NOMO-1 (cell line): Measurements from ENCODE around the gene SLC39A3.
"Not testable (repeated sequence)": the region's sequence is repeated elsewhere in the genome, so short reads cannot be mapped to it uniquely, and the experiment has no call there.

Source experiments
- DNase-seq, 2 experiments: peaks; one replicate each; lab custom pipeline; 2025; ENCODE audit not compliant: unreplicated experiment in 2 of 2; lab: John Stamatoyannopoulos, UW

Gene SLC39A3

DNA sequence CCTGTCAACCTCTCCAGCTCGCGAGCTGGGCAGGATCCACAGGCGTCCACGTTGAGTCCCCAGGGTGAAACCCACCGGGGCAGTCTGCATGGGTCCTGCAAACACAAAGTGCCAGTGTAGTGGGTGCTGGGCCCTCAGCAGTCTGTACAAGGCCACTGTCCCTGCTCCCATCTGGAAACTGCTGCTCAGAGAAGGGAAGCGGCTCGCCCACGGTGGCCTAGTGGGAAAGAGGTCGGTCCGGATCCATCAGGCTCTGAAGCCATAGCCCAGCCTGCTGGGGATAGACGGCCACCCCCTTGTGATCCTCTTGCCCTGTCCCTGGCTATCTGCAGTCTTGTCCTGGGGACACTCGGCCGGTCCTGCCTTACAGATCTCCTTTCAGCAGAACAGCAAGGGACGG is 16.1 kb downstream of the SLC39A3 start:
- DNase-seq = no peak

DNA sequence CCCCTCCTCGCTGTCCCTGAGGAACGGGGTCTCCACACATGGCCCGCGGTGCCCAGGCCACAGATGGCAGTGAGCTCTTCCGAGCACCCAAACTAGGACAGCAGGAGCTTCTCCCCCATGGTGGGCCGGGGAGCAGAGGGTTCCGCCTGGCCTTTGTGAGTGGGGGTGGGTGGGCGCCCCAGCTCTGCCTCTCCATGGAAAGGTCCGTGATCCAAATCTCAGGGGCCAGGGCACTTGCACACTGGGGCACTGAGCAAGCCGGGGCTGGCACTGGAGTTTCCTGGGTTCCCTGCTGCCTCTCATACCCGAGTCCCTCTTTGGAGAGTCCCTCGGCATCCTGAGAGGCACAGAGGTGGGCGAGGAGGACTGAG is 16.5 kb downstream of the SLC39A3 start:
- no peak for DNase-seq

DNA sequence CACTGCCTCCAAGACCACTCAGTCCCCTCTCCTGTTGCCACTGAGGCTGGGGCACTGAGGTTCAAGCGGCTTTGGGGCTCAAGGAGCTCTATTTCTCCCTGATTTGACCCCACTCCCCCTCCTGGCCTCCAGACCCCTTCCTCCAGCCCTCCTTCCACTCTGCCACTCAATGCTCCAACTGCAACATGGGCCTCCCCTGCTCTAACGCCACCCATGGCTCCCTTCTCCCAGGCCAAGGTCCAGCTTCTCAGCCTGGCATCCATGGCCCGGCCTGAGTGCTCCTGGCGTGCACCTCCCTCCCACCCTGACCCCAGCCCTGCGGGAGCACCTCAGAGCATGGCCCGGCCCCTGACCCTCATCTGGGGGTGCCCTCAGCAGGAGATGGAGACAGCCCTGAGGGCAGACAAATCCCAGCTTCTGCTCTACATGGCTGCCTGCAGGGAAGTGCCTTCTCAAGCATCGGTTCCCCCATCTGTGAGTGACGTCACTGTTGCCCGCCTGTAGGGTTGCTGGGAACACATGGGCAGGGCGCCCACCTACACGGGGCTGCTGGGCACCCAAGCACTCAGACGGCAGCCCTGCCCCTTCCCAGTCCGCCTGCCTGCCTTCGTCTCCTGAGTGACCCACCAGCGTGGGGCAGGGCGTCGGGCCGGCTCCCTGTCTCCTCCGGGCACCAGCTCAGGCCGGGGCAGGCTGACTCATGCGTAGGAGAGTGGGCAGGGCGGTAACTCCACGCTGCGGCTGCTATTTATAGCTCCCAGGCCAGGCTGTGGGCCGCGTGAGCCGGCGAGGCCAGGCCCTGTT is 17.1 kb downstream of the SLC39A3 start:
- DNase-seq = peak; percentile 62 to 65

DNA sequence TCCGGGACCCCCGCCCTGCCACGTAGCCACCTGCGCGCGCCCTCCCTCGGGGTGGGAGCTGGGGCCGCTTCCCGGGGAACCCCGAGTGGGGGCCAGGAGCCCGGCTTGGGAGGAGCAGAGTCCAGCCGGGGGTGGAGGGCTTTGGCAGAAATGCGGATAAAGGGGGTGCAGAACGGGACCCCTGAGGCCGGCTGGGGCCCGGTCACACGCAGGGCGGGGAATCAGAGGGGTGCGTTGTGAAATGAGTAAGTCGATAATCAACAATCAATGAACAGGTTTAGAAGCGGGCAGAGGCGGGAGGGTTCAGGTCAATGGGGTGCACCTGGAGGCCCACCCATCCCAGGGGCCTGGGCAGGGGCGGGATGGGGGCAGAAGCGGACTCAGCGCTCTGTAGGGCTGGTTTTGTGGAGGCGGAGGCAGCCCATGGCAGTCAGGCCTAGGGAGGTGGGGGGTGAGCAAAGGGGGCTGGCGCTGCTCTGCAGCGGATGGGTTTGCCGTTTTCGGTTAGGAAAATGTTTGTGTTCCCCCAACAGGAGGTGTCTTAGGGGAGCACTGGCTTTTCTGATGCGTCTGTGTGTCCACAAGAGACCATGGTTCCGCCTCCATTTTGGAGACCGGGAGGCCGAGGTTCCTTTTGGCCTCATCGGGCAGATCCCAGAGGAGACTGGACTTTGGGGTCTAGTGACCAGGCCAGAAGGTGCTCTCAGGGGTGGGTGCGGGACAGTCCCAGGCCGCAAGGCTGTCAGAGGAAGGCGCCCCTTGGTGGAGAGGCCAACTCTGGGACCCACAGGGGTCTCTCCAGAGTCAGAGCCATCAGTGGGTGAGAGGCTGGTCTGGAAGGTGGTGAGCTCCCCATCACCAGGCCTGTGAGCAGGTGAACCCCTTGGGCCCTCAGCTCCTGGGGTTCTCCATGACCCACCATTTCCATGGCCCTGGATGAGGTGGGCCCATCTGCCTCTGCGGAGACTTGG is 18.0 kb downstream of the SLC39A3 start:
- no peak for DNase-seq

DNA sequence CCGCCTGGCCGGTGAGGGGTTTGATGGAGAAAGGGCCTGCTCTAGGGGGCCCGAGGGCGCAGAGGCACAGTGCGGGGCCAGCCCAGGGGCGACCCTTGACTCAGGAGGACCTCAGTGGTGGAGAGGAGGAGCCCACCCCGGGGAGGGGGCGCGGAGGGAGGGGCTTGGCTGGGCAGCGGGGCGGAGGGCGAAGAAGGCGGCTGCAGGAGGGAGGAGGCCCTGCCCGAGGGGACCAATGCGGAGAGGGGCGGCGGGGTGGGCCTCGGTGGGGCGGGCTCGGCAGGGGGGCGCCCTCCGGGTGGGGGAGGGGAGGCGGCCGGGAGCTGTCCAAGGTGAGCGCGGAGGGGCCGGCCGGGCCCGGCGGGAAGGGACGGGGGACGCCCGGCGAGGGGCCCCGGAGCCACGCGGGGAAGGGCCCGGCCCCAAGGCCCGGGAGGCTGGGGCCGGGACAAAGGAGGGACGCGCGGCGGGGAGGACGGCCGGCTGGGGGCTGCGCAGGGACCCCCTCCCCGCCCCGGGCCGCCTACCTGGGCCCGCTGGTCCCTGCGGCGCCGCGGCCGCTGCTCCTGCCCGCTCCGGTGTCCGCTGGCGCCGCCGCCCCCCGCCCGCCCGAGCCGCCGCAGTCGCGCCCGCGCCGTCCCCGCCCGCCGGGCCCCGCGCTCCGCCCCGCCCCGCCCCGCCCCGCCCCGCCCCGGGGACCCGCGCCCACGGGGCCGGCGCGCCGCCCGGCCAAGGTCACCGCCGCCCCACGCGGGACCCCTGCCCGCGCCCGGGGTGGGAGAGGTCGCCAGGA is 18.8 kb downstream of the SLC39A3 start, which contains the start of gene DIRAS1:
Gene DIRAS1 (minus strand): TSS at position 596 of the 793 bp plus-strand sequence. CDS start 3,566 bp downstream, outside the sequence.
- DNase-seq = no peak

DNA sequence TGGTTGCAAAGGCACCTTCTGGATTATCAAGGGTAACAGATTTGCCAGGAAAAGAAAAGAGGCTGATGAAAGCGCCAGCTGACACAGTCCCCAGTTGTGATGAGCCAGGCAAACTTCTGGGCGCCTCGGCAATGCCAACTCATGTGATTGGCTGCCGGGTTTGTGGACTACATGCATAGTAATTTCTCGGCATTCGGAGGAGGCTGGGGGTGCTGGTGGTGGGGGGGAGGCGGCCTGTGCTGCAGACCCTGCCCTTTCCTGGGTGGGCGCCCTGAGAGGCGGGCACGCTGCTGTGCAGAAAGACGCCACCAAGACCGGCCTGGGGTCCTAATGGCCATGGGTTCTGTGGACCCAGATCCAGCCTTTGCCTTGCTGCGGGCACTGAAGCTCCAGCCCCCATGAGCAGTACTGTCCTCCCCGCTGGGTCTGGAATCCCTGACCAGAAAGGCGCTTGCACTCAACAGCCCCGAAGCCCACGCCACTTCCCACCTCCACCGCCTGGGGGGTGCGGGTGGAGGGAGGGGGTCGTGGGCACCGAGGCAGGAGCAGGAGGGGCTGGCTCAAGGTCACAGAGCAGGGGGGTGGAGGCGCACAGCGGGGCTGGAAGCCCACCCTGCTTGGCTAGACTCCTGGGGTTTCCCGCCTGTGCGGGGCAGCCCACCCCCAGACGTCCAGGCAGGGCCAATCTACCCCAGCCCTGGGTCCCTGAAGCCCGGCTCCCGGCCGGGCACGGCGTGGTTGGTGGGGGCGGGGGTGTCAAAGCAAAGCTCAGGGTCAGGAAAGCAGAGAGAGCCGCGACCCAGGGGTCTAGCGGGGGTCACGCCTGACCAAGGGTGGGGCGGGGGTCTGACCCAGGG is 19.7 kb downstream of the SLC39A3 start:
- DNase-seq = no peak

DNA sequence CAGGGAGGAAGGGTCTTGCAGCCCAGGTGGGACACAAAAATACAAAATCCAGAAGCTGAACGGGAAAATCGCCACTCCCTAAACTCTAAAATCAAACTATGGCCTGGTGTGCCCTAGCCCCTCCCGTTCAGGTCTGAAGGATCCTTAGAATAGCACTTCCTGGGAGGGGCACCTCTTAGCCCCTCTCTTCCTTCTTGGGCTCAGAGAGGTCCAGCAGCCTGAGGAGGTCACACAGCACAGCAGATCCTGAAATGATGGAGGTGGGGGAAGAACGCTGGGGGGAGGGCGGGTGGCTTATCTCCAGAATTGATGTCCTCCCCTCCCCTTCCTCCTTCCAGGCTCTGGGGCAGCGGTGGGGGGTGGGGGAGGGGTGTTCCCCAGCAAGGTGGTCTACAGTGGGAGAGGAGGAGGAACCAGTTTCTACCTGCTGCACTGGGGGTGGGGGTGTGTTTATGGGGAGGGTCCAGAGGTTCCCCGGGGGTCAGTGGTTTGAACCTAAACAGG is 20.5 kb downstream of the SLC39A3 start:
- DNase-seq = no peak

DNA sequence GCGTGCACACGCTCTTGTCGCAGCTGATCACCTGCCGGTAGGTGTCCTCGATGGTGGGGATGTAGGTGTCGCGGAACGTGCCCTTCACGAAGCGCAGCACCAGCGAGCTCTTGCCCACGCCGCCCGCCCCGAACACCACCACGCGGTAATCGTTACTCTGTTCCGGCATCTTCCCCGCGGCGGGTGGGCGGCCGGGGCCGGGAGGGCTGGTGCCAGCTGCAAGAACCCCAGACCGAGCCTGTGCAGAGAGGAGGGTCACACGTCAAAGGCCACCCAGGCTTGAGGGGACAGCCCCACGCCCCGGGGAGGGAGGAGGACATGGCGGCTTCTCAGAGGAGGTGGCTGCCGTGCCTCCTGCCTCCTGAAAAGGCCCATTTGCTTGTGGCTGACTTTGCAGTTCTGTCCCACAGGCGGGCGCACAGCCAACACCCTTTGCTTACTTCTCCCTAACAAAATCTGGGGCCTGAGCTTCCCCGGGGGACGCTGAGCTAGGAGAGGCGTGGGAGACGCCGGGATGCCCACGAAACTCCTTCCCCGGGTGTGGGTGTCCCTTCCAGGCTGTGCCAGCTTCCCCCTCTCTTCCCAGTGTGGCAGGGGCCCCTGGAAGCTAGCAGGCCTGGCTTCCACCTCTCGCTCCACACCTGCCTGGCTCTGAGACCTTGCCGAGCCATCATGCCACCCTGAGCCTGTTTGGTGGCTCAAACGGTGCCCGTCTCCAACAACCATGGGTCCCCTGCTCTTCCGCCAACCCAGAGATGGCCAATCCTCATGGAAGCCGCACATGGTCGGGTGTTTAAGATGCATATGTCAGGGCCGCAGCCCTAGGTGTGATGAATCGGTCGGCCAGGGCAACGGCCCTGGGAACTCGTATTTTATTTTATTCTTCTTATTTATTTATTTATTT is 21.9 kb downstream of the SLC39A3 start:
- no peak for DNase-seq

DNA sequence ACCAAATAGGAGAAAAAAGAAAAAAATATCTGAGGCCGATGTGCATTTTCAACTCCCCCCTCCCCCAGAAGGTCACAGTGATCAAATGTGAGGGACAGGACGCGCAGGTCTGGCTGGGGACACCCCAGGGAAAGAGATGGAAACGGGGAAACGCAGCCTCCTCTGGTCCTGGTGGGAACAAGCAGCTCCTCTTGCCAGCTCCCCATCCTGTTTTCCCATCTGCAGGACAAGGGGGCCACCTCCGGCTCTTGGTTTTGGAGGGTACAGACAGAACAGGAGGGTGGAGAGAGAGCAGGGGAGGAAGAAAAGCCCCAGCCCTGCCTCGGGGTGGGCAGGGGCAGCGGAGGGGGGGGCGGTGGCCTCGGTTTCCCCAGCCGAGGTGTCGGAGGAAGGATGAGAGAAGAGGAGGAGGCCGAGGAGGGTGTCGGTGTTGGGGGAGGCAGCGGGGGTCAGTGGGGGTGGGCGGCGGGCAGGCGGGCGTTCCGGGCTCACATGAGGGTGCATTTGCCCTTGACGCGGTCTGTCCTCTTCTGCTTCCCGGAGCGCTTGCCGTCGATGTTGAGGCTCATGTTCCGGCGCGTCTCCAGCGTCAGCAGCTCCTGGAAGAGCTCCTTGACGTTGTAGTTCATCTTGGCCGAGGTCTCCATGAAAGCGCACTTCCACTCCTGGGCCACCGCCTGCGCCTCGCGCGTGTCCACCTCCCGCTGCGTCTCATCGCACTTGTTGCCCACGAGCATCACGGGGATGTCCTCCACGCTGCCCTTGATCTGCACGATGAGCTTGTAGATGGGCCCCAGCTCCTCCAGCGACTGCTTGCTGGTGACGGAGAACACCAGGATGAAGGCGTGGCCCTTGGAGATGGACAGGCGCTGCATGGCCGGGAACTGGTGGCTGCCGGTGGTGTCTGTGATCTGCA is 22.8 kb downstream of the SLC39A3 start:
- no peak for DNase-seq

DNA sequence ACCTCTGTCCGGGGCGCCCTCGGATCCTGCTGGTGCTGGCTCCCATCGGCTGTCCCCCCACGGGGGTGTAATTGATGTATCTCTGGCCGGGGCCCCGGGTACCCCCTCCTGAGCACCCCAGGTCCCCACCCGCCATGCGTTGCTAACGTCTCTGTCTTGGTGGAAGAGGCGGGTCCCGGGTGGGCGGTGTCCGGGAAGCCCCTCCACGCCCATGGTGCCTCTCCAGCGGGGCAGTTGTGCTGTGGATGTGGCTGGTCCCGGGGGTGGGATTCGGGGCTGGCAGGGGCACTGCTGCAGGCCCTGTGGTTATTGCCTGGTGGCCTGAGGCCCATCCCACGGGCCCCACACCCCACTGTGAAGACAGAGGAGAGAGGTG is 23.6 kb downstream of the SLC39A3 start:
- no peak for DNase-seq

DNA sequence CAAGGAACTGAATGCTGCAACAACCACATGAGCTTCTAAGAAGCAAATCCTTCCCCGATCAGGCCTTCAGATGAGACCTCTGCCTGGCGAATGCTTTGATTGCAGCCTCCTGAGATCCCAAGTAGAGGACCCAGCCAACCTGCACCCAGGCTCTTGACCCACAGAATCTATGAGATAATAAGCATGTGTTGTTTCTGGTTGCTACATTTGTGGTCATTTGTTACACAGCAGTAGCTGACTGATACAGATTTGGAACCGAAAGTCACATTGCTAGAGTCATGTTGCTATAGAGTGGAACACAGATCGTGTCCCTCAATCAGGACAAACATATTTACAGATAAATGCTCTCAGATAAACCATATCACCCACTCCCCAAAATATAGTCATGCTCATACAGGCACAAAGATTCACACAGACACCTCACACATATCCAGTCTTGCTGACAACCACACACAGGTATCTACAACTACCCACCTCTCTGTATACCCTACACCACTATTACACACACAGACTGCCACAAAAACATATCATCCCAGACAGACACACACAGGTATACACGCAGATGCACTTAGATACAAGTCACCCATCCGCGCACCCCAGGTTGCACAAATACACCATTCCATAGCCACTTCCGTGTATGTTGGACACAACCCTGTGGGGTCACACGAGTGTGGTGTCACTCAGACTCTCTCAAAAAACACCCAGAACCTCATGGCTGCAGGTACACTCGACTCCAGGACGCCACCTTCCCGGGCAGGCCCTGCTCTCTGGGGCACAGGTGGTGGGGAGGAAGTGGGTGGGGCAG is 24.1 kb downstream of the SLC39A3 start:
- no peak for DNase-seq

DNA sequence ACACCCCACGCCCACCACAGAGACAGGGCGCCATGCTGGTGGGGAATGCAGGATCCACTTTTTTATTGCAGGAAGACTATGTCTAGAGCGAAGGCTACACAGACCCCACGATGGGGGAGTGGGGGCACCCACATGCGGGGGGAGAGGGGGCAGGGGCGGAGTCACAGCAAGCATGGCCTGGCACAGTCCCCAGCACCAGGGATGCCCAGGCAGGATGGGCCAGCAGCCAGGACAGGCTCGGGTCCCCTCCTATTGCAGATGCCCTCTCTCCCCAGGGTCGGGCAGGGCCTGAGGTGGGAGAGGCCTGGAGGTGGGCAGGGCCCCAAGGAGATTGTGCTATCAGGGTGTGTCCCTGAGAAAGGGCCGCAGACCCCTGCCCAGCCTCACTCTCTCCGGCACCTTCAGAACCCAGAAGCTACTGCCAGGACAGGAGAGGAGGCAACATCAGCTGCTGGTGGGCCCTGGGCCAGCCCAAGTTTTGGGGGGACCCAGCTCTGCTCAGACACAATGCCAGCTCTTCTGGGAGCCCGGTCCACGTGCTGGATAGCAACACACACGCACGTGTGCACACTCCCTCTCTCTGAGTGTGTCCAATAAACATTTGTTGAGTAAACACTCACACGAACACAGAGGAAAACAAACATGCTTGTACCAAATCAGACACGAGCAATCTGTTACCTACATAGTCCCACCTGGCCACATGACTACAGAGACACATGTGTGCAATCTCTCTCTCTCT is 25.1 kb downstream of the SLC39A3 start:
- no peak for DNase-seq

DNA sequence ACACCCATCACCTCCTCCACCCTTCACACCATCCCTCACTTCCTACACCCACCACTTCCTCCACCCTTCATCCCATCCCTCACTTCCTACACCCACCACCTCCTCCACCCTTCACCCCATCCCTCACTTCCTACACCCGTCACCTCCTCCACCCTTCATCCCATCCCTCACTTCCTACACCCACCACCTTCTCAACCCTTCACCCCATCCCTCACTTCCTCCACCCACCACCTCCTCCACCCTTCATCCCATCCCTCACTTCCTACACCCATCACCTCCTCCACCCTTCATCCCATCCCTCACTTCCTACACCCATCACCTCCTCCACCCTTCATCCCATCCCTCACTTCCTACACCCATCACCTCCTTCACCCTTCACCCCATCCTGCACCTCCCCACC is 25.7 kb downstream of the SLC39A3 start:
- not testable (repeated sequence) for DNase-seq

DNA sequence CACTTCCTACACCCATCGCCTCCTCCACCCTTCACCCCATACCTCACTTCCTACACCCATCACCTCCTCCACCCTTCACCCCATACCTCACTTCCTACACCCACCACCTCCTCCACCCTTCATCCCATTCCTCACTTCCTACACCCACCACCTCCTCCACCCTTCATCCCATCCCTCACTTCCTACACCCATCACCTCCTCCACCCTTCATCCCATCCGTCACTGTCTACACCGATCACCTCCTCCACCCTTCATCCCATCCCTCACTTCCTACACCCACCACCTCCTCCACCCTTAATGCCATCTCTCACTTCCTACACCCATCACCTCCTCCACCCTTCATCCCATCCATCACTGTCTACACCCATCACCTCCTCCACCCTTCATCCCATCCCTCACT is 26.6 kb downstream of the SLC39A3 start:
- not testable (repeated sequence) for DNase-seq

DNA sequence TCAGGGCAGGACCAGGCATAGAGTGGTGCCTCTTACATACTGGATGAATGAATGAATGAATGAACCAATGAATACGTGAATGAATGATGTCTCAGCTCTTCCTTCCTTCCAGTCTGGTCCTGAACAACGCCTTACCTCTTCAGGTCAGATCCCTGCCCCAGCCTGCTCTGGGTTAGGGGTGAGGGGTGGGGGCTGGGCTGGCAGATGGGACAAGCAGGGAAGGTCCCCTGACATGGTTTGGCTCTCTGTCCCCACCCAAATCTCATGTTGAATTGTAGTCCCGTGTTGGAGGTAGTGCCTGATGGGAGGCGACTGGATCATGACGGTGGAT is 28.0 kb downstream of the SLC39A3 start:
- DNase-seq = no peak

DNA sequence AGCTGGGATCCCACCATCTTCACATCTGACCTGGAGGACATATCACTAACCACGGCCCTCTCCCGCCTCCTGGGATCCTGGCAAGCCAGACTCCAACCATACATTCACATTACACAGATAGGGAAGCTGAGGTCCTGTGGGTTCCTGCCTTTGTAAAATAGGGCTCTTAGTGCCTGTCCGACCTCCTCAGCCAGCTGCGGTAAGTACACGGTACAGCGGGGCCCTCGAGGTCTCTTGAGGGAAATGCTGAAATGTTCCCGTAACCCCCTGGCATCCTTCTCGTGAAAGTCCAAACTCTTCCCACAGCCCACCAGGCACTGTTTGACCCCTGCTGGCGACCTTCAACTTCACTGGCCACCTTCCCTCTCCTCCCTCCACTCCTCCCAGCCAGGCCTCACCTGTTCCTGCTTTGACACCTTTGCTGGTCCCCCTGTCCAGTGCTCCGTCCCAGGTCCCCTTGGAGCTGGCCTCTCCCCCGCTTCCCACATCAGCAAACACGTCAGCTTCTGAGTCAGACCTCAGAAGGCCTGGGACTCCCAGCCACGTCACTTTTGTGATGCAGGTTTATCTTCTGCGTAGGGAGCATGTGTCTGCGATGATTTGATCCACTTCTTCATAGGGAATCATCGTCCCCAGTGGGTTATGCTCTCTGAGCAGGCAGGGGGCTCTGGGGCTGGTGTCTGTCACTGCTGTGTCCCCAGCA is 28.5 kb downstream of the SLC39A3 start:
- peak; percentile 6 to 53 for DNase-seq
